GM12878 (cell line): ENCODE data around the gene IRAG1. TPM values are rescaled to one million over a fixed set of nuclear protein-coding genes. Genes with fewer than 3 reads are reported as not detected.

Experiments
- ATAC-seq: fragments of 200-7000 bp; cut with Tn5 transposase; 3 replicates; pipeline ENCODE4 v1.9.1; 2020; ENCODE audit warnings: mild to moderate bottlenecking, moderate library complexity
- BruUV-seq: library from RNA; stranded (reverse); fragments of 400-500 nt; replicated peaks from 2 replicates; lab custom pipeline; 2021; lab: Mats Ljungman, UMichigan
- CTCF ChIA-PET: fragments of 300-600 bp; sonication (Branson Sonifier 250); formaldehyde crosslinking; extraction: SDS; loops from one replicate; lab custom pipeline; 2021; ENCODE audit warnings: inconsistent platforms; lab: Yijun Ruan, JAX
- POLR2A ChIA-PET: fragments of 350-600 bp; formaldehyde crosslinking; extraction: SDS; loops from one replicate; lab custom pipeline; 2021; ENCODE audit warnings: inconsistent platforms; lab: Charles Lee
- RAD21 ChIA-PET: fragments of 300-600 bp; sonication (Branson Sonifier 250); formaldehyde crosslinking; loops from one replicate; lab custom pipeline; 2023; ENCODE audit warnings: antibody characterized with exemption; ENCODE audit not compliant: unreplicated experiment; lab: Charles Lee
- SMC1A ChIA-PET: fragments of 300-600 bp; sonication (Branson Sonifier 250); formaldehyde crosslinking; loops from one replicate; lab custom pipeline; 2023; ENCODE audit not compliant: unreplicated experiment, uncharacterized antibody; lab: Charles Lee
- DNase-seq: peaks from one replicate; pipeline ENCODE4 v3.0.0-alpha.2; 2011; ENCODE audit warnings: low read depth, low spot score
- FAIRE-seq: peaks from 3 replicates; lab custom pipeline; 2011; peaks lifted over from hg19 to GRCh38; lab: Jason Lieb, UNC
- H2AFZ ChIP-seq: 2 replicates; pipeline ENCODE4 v1.6.0; 2011; ENCODE audit warnings: low read depth, low read length, control low read depth; ENCODE audit not compliant: control insufficient read depth
- H3K27ac ChIP-seq: 2 replicates; pipeline ENCODE4 v1.5.1; 2011; ENCODE audit warnings: control low read depth; ENCODE audit not compliant: control insufficient read depth, insufficient read depth
- H3K27me3 ChIP-seq, 2 experiments: replicated peaks in 1 of 2; 2 replicates each; pipeline versions ENCODE4 v1.6.0 to v1.6.1; 2011; ENCODE audit warnings: low read length in 1 of 2; ENCODE audit not compliant: control insufficient read depth in 2 of 2, insufficient read depth in 2 of 2
- H3K36me3 ChIP-seq, 2 experiments: 2 replicates each; pipeline ENCODE4 v1.5.1; 2011; ENCODE audit warnings: low read length in 1 of 2; ENCODE audit not compliant: control insufficient read depth in 2 of 2, insufficient read depth in 2 of 2
- H3K4me1 ChIP-seq: 2 replicates; pipeline ENCODE4 v1.6.1; 2011; ENCODE audit warnings: mild to moderate bottlenecking, low read length, moderate library complexity, mixed read lengths; ENCODE audit not compliant: control insufficient read depth, insufficient read depth
- H3K4me2 ChIP-seq: 2 replicates; pipeline ENCODE4 v1.6.0; 2011; ENCODE audit warnings: control low read depth; ENCODE audit not compliant: control insufficient read depth, insufficient read depth
- H3K4me3 ChIP-seq: fragments of 200-600 bp; sonication (generic); 2 replicates; pipeline ENCODE4 v1.5.1; 2016
- H3K79me2 ChIP-seq: 2 replicates; pipeline ENCODE4 v1.6.0; 2011; ENCODE audit warnings: low read length; ENCODE audit not compliant: control insufficient read depth, insufficient read depth
- H3K9ac ChIP-seq: 2 replicates; pipeline ENCODE4 v1.8.0; 2011; ENCODE audit warnings: low read length, control low read depth, mixed read lengths; ENCODE audit not compliant: control insufficient read depth, insufficient read depth
- H3K9me3 ChIP-seq: replicated peaks from 3 replicates; pipeline ENCODE4 v1.5.1; 2011; ENCODE audit warnings: mild to moderate bottlenecking, low read length; ENCODE audit not compliant: control insufficient read depth, insufficient read depth
- H4K20me1 ChIP-seq: 2 replicates; pipeline ENCODE4 v1.6.0; 2011; ENCODE audit not compliant: control insufficient read depth, insufficient read depth
- BHLHE40 ChIP-seq, 2 experiments: fragments of 450-650 bp in 1 of 2; IDR thresholded peaks; 2 replicates each; pipeline ENCODE4 v1.6.1; 2011 to 2017; ENCODE audit warnings: low read depth in 2 of 2, borderline replicate concordance in 1 of 2, improper control_type of control experiment in 1 of 2, low read length in 1 of 2, mild to moderate bottlenecking in 1 of 2
- EED ChIP-seq: sonication (generic); IDR thresholded peaks from 2 replicates; pipeline ENCODE4 v1.6.1; 2016; ENCODE audit warnings: antibody characterized with exemption, low read depth
- FOXM1 ChIP-seq: IDR thresholded peaks from 2 replicates; pipeline ENCODE4 v1.6.1; 2012; ENCODE audit warnings: low read depth, mild to moderate bottlenecking, inconsistent platforms, low read length, moderate library complexity
- RAD21 ChIP-seq: IDR thresholded peaks from 2 replicates; pipeline ENCODE4 v1.6.1; 2011; ENCODE audit warnings: mild to moderate bottlenecking, low read depth, low read length, moderate library complexity; ENCODE audit not compliant: insufficient read depth
- REST ChIP-seq: IDR thresholded peaks from 2 replicates; pipeline ENCODE4 v1.6.1; 2012; ENCODE audit warnings: mild to moderate bottlenecking, low read depth, low read length
- RFX5 ChIP-seq: IDR thresholded peaks from 2 replicates; pipeline ENCODE4 v1.6.1; 2011; ENCODE audit warnings: low read depth, low read length, improper control_type of control experiment
- RUNX3 ChIP-seq: IDR thresholded peaks from 2 replicates; pipeline ENCODE4 v1.6.1; 2012; ENCODE audit warnings: low read length, inconsistent platforms
- ZBTB11 ChIP-seq: fragments of 450-650 bp; formaldehyde crosslinking; IDR thresholded peaks from 2 replicates; pipeline ENCODE4 v1.5.0; 2022; ENCODE audit warnings: mild to moderate bottlenecking, missing genetic modification characterization
- WGBS: methylation state at CpG from one replicate; pipeline ENCODE4 v1.1.6; 2016; ENCODE audit warnings: low lambda C conversion rate; ENCODE audit not compliant: insufficient replicate concordance, insufficient coverage; ENCODE audit errors: missing lambda C conversion rate; 5-methylcytosine and 5-hydroxymethylcytosine counted together
- in situ Hi-C: fragments of 300-500 bp; cut with MboI; formaldehyde crosslinking; loops from 9 replicates; pipeline ENCODE4 v1.14.3; 2018; ENCODE audit warnings: mixed read lengths
- intact Hi-C: fragments of 100-400 bp; cut with micrococcal nuclease; formaldehyde crosslinking; loops from one replicate; pipeline ENCODE4 v1.14.2; 2022; ENCODE audit not compliant: unreplicated experiment
- polyA plus RNA-seq, 11 experiments: library from polyadenylated mRNA; depleted of rRNA in 4 of 11; unstranded in 6 of 11; stranded (reverse) in 5 of 11; fragments of >200 nt; fragmentation: Nextera tagmentation in 4 of 11; fragmentation: Illumina TruSeq in 1 of 11; extraction: Ambion mirVana in 4 of 11; extraction: Trizol in 1 of 11; gene quantifications; 1 replicate in 1 of 11; 2 replicates in 10 of 11; pipeline versions ENCODE4 v1.2.1 to v1.2.3, GENCODE V29; 2011 to 2016; ENCODE audit warnings: inconsistent platforms in 2 of 11, missing spikeins in 2 of 11, low read depth in 1 of 11
- total RNA-seq, 4 experiments: library from RNA; depleted of rRNA in 3 of 4; stranded (reverse); fragments of >200 nt in 3 of 4; fragmentation: Illumina TruSeq in 1 of 4; extraction: Trizol in 1 of 4; gene quantifications; 2 replicates each; pipeline versions ENCODE4 v1.2.1 to v1.2.3, GENCODE V29; 2013 to 2021

The IRAG1 gene
- total and polyA plus RNA-seq, 10 of the 15 experiments (the other 5 are each of a cell fraction or from before 2014, with no cell fraction given) = 0.02 to 0.18 (median 0.06) TPM; not detected in 4

- TF ChIP-seq EED (no peak), FOXM1 (no peak), ZBTB11 (CRISPR knock-in tag) (no peak)
Measured at GRCh38 chr11:10730151-10730550, 36.6 kb upstream of the IRAG1 start (continued).

- Histone ChIP-seq H3K79me2 (no peaks in the 10 kb centered on the region), H4K20me1 (no peaks in the 10 kb centered on the region), H3K4me1 (peaks cover 6% of the 10 kb centered on the region), H3K9ac (no peak overlapping the region), H3K9me3 (no peaks in the 10 kb centered on the region; the same call in 2 of the 3 replicates), H3K4me2 (no peak overlapping the region), H3K36me3 (no peaks in the 10 kb centered on the region), H3K27me3 (no peaks in the 10 kb centered on the region; a peak in 2 of 4 replicates), H2AFZ (no peak overlapping the region), H3K27ac (no peak overlapping the region), H3K4me3 (no peak overlapping the region)
- DNase-seq (no peak), ATAC-seq (no peak), FAIRE-seq (no peak)
- 66% methylated on average over 20 of the region's 20 CpGs for WGBS
- intact Hi-C loops (no loop called here), in situ Hi-C loops (no loop called here)
- ChIA-PET CTCF (interaction anchor here (0.9 kb wide), 1 partner anchor 105 kb away, joined by 3 read pairs; no protein-coding TSS in a partner anchor), RAD21 (no interaction called here), POLR2A (no interaction called here), SMC1A (interaction anchor here (1.1 to 2.2 kb wide), 5 partner anchors 9 to 323 kb away, joined by 3 to 11 read pairs (median 4); no protein-coding TSS in a partner anchor)
- TF ChIP-seq EED (no peak), BHLHE40 (IDR thresholded peaks at IDR 0.05; ENCODE audit: borderline replicate concordance in 1 of 2, low read depth in 2 of 2, low read length in 1 of 2) (0 out of 4 replicates have a peak, but pooled peaks of 1 of the 2 experiments have one; percentile 7), REST (no peak), RFX5 (no peak), RAD21 (no peak), RUNX3 (no peak)
- BruUV-seq = no TSS peak
Measured at GRCh38 chr11:10728789-10729472, 35.4 kb upstream of the IRAG1 start.
